GM21390 (cell line): ENCODE measurements around the gene OCSTAMP.

Experiments used
- ATAC-seq: cut with Tn5 transposase; IDR thresholded peaks from one replicate; pipeline ENCODE4 v1.9.1; 2021; ENCODE audit not compliant: unreplicated experiment

OCSTAMP gene, protein sequence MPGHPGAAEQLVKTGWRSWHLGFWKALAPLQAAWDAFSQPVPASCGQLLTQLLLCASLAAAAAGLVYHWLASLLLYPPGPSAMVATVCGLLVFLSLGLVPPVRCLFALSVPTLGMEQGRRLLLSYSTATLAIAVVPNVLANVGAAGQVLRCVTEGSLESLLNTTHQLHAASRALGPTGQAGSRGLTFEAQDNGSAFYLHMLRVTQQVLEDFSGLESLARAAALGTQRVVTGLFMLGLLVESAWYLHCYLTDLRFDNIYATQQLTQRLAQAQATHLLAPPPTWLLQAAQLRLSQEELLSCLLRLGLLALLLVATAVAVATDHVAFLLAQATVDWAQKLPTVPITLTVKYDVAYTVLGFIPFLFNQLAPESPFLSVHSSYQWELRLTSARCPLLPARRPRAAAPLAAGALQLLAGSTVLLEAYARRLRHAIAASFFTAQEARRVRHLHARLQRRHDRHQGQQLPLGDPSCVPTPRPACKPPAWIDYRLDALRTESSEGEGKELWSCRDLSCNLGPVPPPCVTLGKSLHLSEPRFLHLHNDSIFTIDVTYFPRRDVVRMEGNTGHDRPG

DNA sequence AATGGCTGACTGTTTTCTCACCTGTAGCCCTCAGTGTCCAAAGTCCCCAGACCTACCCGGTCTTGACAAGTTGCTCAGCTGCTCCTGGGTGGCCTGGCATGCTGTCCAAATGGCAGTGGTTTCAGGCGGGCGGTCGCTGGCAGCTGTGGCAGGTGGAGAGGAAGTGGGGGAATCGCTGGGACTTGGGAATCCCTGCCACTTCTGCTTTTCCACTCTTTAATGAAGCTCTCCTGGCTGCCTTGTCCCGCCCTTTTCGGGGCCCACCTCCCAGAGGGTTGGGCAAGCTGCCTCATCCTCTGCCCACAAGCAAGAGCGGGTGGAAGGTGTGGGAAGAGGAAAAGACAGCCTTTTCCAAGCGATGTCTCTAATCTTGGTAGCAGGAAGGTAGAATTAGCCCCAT lies at the start of gene OCSTAMP:
Gene OCSTAMP (minus strand): TSS at position 194 of the 400 bp plus-strand sequence. CDS start 94 bp downstream, at position 100.
- no peak for ATAC-seq

DNA sequence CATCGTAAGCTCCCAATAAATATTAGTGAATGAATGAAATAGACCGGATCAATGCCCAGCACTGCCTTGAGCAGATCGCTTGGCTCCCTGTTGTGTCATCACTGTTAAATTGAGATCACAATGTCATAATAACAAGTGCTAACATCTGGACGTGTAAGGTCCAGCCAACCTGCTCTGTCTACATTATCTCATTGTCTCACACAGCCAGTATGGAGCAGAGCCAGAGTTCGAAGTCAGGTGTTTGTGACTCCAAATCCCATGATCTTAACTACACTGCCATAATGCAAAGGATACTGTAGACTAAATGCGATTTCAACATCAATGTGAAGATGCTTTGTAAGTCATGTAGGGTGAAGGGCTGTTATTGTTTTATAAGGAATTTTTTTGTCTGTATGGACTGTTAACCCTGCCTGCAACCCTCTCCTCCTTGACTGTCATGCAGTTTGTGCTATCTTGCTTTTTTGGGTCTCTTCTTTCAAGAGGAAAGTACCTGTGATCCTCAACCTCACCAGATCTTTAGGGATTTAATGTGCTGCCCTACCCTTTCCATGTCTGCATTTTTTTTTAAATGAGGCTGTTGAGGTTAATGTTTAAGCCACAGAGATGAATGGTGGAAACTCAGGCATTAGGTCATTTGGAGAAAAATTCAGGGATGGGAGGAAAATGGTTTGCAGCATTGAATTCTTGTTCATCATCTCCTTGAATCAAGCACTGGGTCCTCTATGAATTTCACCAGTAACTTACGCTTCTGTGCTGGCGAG lies 49.0 kb upstream of the OCSTAMP start:
- no peak for ATAC-seq

DNA sequence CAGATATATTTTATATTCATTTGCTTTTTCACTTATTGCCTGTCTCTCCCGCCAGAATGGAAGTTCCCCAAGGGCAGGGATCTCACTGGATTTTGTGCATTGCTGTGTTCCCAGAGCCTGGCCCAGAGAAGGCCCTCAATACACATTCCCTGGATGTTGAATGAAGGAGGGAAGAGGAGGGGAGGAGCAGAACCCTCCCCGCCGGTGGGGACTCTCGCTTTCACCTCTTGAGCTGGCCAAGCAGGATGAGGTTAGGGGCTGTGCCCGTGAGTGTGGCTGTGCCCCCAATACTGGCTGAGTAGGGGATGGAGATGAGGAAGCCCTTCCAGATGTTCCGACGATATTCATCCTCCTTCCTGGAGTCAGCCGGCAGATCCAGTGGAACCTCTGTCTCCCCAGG lies 45.5 kb upstream of the OCSTAMP start:
- no peak for ATAC-seq

DNA sequence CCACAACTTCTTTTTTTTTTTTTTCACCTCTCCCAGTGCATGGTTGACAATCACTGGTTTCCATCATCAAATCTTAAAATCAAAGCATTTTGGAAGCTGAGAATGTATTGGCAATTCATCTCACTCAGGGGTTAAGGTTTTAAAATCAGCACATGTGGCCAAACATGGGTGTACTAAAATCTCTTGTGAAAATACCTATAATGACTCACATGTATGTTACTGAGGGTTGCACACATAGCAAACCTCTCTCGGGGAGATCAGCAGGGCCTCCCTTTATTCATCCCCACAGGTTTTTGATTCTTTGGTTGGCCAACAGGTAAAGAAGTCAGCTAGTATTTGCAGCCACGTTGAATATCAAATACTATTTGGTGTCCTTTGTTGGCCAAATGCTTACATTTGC lies 44.3 kb upstream of the OCSTAMP start:
- ATAC-seq: no peak

DNA sequence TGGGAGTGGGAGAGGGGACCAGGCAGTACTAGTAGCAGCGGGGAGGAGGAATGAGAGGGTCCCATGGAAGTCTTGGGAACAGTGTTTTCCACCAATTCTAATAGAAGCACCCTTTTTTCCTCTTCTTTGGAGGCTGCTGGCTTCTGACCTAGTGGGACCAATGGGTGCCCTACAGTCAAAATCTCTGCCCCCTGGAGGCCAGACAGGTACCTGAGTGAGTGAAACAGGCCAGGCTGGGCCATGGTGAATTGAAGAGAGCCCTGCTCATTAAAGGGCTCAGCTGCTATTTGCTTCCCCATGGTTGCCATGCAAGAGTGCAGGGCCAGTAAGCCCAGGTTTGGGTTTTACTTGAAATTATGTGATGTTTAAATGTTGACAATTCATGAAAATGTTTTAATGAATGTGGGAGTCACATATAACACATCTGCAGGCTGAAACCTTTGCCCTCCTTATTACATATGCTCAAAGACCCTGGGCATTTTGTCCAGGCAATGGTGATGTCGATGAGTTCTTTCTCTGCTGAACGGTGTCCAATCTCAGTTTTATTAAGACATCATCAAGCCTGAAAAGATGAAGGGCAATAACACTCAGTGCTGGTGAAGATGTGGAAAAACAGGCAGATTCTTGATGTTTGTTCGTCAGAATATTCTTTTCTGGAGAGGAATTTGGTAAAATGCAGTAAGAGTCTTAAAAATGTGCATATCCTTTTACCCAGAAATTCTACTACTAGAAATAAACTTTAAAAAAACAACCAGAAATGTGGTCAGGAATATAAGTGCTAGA lies 42.3 kb upstream of the OCSTAMP start:
- ATAC-seq: no peak

DNA sequence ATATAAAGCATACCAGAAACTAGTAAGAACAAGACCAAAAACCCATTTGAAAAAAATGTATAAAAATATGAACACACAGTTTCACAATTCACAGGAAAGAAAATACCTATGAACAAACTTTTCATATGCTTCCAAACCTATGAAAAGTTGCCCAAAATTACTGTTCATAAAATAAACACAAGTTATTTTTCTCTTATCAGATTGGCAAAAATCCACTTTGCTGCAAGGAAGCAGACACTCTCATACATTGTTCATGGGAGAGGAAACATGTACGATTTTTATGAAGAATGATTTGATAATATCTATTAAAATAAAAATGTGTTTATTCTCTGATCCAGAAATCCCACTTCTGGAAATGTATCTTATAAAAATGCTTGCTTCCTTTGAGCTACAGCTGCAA lies 40.0 kb upstream of the OCSTAMP start:
- ATAC-seq: no peak

DNA sequence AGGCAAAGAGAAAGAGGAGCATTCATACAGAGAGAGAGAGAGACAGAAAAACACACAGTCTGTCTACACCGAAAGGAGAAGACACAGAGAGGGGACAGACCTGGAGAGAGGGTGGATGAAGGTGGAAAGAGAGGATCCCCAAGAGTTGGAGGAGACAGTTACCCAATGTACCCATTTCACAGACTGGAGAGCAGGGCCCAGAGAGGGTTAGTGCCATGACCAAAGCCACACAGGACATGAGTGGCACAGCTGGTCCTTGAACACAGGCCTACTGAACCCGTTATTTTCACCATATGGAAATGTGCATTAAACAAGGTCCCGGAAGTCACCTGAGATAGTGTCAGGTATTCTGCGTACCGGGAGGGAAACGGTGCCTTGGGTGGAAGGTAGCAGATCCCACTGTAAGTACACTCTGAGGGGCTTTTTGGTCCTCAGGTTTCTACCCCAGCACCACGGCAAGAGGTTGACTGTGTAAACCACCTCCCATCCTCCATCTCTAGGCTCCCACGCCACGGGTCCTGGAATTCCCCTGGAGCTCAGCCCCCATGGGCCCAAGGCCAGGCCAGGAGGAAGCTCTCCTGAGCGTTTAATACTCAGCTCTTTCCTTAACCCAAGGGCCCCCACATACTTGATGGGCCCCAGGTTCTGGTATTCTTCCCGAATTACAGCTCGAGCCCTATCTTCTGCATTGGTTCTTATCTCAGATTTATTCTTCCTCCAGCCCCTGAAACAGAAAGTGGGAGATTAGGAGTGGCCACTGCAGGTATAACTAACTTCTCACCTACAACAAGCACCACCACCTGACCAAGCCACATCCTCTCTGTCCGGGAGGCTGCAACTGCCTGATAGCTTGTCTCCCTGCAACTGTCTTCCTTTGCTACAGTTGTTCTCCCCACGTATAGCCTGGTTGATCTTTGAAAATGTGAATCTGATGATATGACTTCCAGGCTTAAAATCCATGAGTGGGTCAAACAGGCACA lies 38.4 kb upstream of the OCSTAMP start:
- no peak for ATAC-seq

DNA sequence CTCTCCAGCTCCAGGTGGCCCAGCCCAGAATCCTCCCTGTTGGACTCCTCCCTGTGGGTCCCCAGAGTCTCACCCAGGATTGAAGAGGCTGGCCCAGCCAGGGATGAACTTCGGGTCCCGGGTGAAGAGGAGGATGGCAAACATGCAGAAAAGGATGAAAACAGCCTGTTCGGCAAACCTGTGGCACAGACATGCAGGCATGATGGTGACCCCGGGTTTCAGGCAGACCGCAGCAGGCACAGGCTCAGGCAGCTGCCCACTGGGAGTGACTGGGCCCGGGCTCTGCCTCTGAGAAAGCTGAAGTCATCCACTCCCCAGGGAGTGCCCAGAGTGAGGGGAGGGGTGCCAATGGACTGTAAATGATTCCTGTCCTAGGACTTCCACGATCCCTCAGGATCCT lies 37.5 kb upstream of the OCSTAMP start:
- no peak for ATAC-seq

DNA sequence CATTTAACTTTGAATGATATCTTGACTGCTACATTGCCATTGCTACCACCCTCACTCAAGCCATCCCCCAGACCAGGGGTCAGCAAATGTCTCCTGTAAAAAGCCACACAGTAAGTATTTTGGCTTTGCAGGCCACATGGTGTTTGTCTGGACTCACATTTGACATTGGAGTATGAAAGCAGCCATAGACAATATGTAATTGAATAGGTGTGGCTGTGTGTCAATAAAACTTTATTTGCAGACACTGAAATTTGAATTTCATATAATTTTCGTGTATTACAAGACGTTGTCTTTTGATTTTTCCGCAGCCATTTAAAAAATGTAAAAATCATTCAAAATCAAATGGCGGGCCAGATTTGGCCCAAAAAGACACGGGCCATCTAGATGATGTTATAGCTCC lies 36.3 kb upstream of the OCSTAMP start:
- no peak for ATAC-seq

DNA sequence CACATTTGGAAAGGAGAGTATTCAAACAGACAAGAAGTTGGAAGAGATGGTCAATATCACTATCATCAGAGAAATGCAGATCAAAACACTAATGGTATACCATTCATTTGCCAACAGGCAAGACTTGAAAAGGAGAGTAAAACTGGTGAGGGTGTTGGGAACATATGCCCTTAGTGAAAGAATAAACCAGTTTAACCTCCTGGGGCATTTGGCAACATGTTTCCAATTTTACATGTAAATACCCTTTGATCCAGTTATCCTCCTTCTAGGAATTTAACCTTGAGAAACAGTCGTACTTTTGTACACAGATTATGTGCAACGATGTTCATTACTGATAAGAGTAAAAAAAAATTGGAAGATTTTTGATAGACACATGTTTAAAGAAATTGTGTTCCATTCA lies 34.1 kb upstream of the OCSTAMP start:
- ATAC-seq: no peak

DNA sequence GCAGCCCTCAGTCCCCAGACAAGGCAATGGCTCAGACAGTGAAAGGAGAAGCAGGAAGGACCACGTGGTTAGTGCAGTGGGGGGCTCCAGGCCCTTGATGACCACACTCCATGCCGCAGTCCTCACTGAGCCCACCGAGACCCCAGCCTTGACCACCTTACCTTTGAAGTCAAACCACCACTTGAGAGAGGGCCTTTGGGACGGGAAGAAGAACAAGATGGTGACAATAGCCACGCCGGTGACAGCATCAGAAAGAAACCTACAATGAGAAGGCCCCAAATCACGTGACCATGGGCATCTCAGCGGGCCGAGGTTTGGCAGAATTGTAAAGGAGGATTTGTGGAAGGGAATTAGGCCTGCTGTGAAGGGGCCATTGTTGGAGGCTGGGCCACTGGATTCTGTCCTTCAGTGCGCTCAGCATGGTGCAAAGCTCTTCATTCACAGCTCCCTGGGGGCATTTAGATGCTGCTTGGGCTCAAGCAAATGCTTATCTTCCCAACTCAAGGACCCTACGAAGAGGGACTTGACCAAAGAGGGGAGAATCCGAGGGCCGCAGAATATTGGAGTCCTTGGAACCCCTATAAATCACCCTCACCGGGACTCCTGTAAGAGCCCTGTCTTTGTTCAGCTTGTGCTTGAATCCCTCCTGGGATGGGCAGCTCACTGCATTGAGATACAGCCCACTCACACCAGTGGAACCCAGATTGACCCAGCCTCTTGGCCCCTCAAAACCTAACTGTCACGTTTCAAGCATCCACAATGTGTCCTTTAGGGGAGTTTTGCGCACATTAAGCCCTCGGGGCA lies 33.2 kb upstream of the OCSTAMP start:
- no peak for ATAC-seq

DNA sequence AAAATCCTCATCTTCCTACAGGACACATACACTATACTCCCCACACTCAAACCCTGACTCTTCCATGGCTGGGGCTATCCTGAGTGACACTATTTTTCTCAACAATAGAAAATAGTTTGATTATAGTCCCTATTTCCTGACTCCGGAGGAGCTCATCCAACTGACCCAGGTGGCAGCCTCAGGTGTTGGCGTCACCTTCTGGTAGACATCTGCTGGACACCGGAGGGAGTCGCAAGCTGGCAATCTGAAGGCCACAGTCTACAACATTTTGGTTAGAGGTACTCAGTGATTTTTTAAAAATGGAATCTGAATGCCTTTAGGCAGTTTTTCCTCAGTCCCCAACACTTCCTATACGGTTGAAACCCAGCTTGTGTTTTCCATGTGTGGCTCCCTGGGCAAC lies 32.2 kb upstream of the OCSTAMP start:
- no peak for ATAC-seq

DNA sequence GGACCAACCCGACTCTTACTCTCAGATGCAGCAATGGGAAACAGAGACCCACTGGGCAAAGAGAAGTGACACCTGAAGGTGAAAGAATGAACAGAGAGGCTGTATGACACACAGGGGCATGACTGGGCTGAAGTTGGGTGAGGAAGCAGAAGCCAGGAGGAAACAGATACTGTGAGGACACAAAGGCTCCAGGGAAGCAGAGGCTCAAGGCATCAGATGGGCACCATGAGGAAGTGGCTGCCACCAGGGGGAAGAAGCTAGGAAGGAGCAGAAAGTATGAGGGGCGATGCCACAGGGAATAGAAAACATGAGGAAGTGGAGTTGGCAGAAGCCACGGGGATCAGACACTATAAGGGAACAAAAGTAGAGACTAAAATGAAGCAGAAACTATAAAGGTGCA lies 30.9 kb upstream of the OCSTAMP start:
- no peak for ATAC-seq

DNA sequence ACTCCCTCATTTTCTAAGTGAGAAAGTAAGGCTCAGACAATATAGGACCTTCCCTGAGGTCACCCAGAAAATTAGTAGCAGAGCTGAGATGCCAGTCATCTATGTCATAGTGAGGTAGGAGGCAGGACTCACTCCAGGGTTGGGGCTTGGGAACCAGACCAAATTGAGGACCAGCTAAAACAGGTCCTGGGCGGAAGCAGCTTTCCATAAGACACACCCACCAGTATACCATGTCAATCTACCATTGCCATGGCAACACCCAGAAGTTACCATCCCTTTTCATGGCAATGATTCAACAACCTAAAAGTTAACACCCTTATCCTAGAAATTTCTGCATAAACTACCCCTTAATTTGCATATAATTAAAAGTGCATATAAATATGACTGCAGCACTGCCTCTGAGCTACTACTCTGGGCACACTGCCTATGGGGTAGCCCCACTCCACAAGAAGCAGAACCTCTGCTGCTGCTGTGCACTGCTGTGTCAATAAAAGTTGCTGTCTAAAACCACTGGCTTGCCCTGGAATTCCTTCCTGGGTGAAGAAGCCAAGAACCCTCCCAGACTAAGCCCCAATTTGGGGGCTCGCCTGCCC lies 30.3 kb upstream of the OCSTAMP start:
- no peak for ATAC-seq

DNA sequence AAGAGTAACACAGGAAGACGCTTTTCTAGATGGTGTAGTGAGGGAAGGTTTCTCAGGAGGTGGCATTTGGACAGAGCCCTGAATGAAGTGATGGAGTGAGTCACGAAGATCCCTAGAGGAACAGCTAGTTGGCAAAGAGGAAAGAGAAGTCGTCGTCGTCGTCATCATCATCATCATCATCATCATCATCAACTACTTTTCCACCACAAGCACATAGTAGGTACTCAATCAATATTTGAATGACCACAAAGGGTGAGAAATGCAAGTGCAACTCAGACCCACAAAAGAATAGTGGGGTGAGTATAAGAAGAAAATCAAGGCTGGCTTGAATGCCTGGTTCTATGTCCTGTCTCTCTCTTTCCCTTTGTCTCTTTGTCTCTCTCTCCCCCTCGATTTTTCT lies 28.3 kb upstream of the OCSTAMP start:
- no peak for ATAC-seq

DNA sequence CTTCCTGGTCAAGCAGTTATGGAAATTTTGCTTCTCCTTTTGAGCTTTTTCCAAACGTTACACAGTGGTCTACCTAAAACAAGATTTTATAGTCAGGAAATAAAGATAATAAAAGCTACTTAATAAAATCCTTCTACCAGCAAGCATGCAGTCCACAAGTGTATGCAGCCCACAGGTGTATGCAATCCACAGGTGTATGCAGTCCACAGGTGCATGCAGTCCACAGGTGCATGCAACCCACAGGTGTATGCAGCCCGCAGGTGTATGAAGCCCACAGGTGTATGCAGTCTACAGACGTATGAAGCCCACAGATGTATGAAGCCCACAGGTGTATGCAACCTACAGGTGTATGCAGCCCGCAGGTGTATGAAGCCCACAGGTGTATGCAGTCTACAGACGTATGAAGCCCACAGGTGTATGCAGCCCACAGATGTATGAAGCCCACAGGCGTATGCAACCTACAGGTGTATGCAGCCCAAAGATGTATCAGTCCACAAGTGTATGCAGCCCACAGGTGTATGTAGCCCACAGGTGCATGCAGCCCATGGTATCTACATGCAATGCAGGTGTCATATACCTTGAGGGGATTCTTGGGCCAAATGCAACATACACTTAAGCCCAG lies 26.4 kb upstream of the OCSTAMP start:
- no peak for ATAC-seq

DNA sequence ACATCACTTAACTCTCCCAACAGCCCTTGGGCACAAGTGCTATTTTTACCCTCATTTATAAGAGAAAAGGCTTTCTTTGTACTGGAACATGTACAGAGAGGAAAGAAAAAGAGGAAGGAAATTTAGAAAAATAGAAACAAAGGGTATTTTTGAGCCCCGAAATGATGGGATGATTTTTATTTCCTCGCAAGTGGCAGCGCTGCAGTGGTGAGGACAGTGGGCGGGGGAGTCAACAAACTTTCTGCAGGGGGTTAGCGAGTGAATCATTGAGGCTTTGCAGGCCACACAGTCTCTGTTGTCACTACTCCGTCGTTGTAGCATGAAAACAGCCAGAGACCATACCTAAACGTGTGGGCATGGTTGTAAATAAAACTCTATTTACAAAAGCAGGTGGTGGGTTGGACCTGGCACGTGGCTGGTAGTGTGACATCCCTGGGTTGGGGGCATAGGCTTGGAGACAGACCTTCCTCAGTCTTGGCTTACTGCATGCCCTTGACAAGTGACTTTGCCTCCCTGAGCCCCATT lies 25.5 kb upstream of the OCSTAMP start:
- no peak for ATAC-seq

DNA sequence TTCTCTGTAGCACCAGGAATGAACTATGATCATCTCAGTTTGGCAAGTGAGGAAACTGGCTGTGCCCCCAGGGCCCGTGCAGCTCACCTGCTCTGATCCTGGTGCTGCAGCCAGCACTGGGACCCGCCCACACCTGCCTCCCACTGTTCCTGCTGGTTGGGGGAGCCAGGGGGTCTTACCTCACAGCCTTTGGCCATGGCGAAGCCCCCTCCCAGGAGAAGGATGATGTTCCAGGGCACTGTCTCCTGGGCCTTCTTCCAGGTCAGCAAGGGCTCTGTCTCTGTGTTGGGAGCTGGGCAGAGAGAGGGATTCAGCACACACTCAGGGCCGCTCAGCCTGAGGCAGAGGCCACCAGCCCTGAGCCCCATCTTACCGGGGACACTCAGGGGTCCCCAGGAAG lies 24.9 kb upstream of the OCSTAMP start:
- no peak for ATAC-seq
